GM13977 (cell line): Measurements from ENCODE around the gene FKBP1A.

Experiments used
- DNase-seq: peaks from one replicate; pipeline ENCODE4 v3.0.0; 2012; ENCODE audit warnings: low spot score
- CTCF ChIP-seq: IDR thresholded peaks from 2 replicates; pipeline ENCODE4 v1.5.1; 2012; ENCODE audit warnings: mild to moderate bottlenecking, control low read depth; ENCODE audit not compliant: insufficient read depth; ENCODE audit errors: extremely low read depth, missing control alignments
- in situ Hi-C: fragments of 300-500 bp; cut with MboI; formaldehyde crosslinking; loops from one replicate; pipeline ENCODE4 v1.12.0; 2022; ENCODE audit warnings: low sequenced_read_pairs, low pct_unique_long_range_greater_than_20kb, mixed read lengths, inconsistent platforms; ENCODE audit not compliant: unreplicated experiment

The FKBP1A gene

GRCh38 chr20:1375515-1375914 lies 17.3 kb downstream of the FKBP1A start:
- in situ Hi-C loops = no loop called here
- TF ChIP-seq CTCF = no peak
- no peak for DNase-seq

- DNase-seq = no peak
- in situ Hi-C loops = no loop called here
- no peak for TF ChIP-seq CTCF
Observed at GRCh38 chr20:1374246-1374645, 18.6 kb downstream of the FKBP1A start.

GRCh38 chr20:1373614-1374013 lies 19.2 kb downstream of the FKBP1A start:
- in situ Hi-C loops = no loop called here
- no peak for TF ChIP-seq CTCF

GRCh38 chr20:1373036-1373435 lies 19.8 kb downstream of the FKBP1A start:
- no peak for TF ChIP-seq CTCF
- no peak for DNase-seq
- in situ Hi-C loops = no loop called here

More at GRCh38 chr20:1373614-1374013, 19.2 kb downstream of the FKBP1A start:
- DNase-seq = no peak

- in situ Hi-C loops = no loop called here
- DNase-seq = no peak
- no peak for TF ChIP-seq CTCF
Observed at GRCh38 chr20:1371830-1372539, 20.9 kb downstream of the FKBP1A start.

GRCh38 chr20:1371202-1371782 lies 21.6 kb downstream of the FKBP1A start:
- in situ Hi-C loops = no loop called here
- DNase-seq = no peak
- TF ChIP-seq CTCF = no peak
